Panc1 (cell line): ENCODE results near the gene DIDO1. TPM values are rescaled to one million over a fixed set of nuclear protein-coding genes. Genes with fewer than 3 reads are reported as not detected.

Source experiments
- ATAC-seq: fragments of 200-7000 bp; cut with Tn5 transposase; 2 replicates; pipeline ENCODE4 v1.9.1; 2020; ENCODE audit warnings: mild to moderate bottlenecking, moderate library complexity
- BruUV-seq: library from RNA; stranded (reverse); fragments of 400-500 nt; replicated peaks from 2 replicates; lab custom pipeline; 2021; lab: Mats Ljungman, UMichigan
- CTCF ChIA-PET: fragments of 300-600 bp; sonication (Branson Sonifier 250); formaldehyde crosslinking; loops from one replicate; lab custom pipeline; 2022; ENCODE audit warnings: antibody characterized with exemption; lab: Charles Lee
- POLR2A ChIA-PET: fragments of 300-600 bp; sonication (Branson Sonifier 250); formaldehyde crosslinking; loops from one replicate; lab custom pipeline; 2022; ENCODE audit warnings: antibody characterized with exemption; lab: Charles Lee
- DNase-seq: peaks from one replicate; pipeline ENCODE4 v3.0.0-alpha.2; 2010; ENCODE audit warnings: low read depth, low spot score
- H3K27ac ChIP-seq: 2 replicates; pipeline ENCODE4 v1.5.1; 2011; ENCODE audit warnings: mild to moderate bottlenecking, low read length, inconsistent platforms
- H3K27me3 ChIP-seq: fragments of 200-500 bp; sonication (Bioruptor generic); 2 replicates; pipeline ENCODE4 v1.6.0; 2014; ENCODE audit warnings: low read length, inconsistent platforms; ENCODE audit not compliant: control insufficient read depth, insufficient read depth
- H3K36me3 ChIP-seq: fragments of 200-500 bp; sonication (Bioruptor generic); 2 replicates; pipeline ENCODE4 v1.5.1; 2014; ENCODE audit warnings: inconsistent platforms, mild to moderate bottlenecking, low read length, moderate library complexity; ENCODE audit not compliant: control insufficient read depth, insufficient read depth
- H3K4me1 ChIP-seq: 2 replicates; pipeline ENCODE4 v1.5.1; 2011; ENCODE audit warnings: inconsistent platforms, mild to moderate bottlenecking, low read length, moderate library complexity; ENCODE audit not compliant: control insufficient read depth, insufficient read depth
- H3K4me3 ChIP-seq, 2 experiments: 2 replicates each; pipeline ENCODE4 v1.5.1; 2011 to 2012; ENCODE audit warnings: low read depth in 2 of 2, low read length in 2 of 2, mild to moderate bottlenecking in 2 of 2, inconsistent platforms in 1 of 2, moderate library complexity in 1 of 2
- H3K9me3 ChIP-seq: fragments of 200-500 bp; sonication (Bioruptor generic); 2 replicates; pipeline ENCODE4 v1.5.1; 2014; ENCODE audit warnings: low read depth, mild to moderate bottlenecking, inconsistent platforms, low read length, moderate library complexity; ENCODE audit not compliant: control insufficient read depth, insufficient read depth
- POLR2AphosphoS5 ChIP-seq: IDR thresholded peaks from 2 replicates; pipeline ENCODE4 v1.6.1; 2012; ENCODE audit warnings: mild to moderate bottlenecking, low read depth, low read length, moderate library complexity
- REST ChIP-seq, 2 experiments: IDR thresholded peaks; 2 replicates each; pipeline ENCODE4 v1.6.1; 2011 to 2012; ENCODE audit warnings: low read depth in 2 of 2, control low read depth in 1 of 2, low read length in 1 of 2, mild to moderate bottlenecking in 1 of 2, moderate library complexity in 1 of 2; ENCODE audit not compliant: insufficient read depth in 1 of 2
- SIN3A ChIP-seq: IDR thresholded peaks from 2 replicates; pipeline ENCODE4 v1.6.1; 2012; ENCODE audit warnings: low read depth, mild to moderate bottlenecking, low read length, moderate library complexity, borderline replicate concordance; ENCODE audit not compliant: insufficient read depth
- TCF7L2 ChIP-seq: IDR thresholded peaks from 2 replicates; pipeline ENCODE4 v1.6.1; 2011; ENCODE audit warnings: mild to moderate bottlenecking, low read depth, low read length, inconsistent platforms
- in situ Hi-C: cut with HindIII; loops from 2 replicates; pipeline ENCODE4 v1.10.0; 2016; ENCODE audit warnings: low sequenced_read_pairs, low pct_unique_long_range_greater_than_20kb
- intact Hi-C: fragments of 100-400 bp; cut with micrococcal nuclease; formaldehyde crosslinking; loops from one replicate; pipeline ENCODE4 v1.10.0; 2022; ENCODE audit not compliant: unreplicated experiment
- total RNA-seq: library from RNA; stranded (reverse); gene quantifications from one replicate; pipeline ENCODE4 v1.2.1, GENCODE V29; 2021; ENCODE audit not compliant: unreplicated experiment
- TF ChIP-seq, protein P1 (sequence below): fragments of 450-650 bp; IDR thresholded peaks from 2 replicates; pipeline ENCODE4 v1.5.1; 2017; ENCODE audit warnings: mild to moderate bottlenecking

DIDO1 gene
- total RNA-seq, 1 experiment from 2014 or later: 57.3 TPM

DNA sequence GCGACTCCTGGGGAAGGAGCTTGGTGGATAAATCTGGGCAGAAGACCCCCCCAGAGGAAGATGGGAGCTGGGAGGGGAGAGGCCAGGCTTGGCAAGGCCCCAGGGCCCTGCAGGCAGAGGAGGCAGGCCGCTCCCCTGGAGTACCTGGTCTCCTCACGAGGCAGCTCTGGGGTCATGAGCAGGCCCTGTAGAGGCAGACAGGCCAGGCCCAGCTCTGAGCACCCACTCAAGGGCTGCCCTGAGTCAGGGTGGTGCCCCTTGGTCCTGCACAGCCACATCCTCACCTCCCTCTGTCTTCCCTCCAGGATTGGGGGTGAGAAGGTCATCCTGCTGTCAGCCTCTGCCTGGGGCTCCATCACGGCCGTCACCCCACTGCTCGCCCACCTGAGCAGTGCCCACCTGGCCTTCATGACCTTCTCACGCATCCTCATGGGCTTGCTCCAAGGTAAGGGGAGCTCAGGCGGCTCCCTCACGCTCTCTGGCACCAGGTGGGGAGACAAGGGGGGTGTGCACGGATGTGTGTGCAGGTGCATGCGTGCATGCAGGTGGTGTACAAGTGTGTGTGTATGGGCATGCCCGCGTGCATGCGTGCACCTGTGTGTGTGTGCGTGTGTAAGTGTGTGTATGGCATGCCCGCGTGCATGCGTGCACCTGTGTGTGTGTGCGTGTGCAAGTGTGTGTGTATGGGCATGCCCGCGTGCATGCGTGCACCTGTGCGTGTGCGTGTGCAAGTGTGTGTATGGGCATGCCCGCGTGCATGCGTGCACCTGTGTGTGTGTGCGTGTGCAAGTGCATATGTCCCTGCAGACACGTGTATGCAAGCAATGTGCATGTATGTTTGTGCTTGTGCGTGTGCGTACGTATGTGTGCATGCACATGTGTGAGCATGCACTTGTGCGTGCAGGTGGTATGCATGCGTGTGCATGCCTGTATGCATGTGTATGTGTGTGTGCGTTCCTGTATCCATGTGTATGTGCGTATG lies 31.1 kb upstream of the DIDO1 start:
- DNase-seq (no peak), ATAC-seq (no peak)
- no peaks in the 10 kb centered on the region for H3K36me3 ChIP-seq
- TF ChIP-seq POLR2AphosphoS5 (no peak), SIN3A (no peak), TCF7L2 (no peak), REST (IDR thresholded peaks at IDR 0.05; ENCODE audit: insufficient read depth in 1 of 2, low read depth in 2 of 2, low read length in 1 of 2) (no peak)
- TF ChIP-seq, protein P1, sequence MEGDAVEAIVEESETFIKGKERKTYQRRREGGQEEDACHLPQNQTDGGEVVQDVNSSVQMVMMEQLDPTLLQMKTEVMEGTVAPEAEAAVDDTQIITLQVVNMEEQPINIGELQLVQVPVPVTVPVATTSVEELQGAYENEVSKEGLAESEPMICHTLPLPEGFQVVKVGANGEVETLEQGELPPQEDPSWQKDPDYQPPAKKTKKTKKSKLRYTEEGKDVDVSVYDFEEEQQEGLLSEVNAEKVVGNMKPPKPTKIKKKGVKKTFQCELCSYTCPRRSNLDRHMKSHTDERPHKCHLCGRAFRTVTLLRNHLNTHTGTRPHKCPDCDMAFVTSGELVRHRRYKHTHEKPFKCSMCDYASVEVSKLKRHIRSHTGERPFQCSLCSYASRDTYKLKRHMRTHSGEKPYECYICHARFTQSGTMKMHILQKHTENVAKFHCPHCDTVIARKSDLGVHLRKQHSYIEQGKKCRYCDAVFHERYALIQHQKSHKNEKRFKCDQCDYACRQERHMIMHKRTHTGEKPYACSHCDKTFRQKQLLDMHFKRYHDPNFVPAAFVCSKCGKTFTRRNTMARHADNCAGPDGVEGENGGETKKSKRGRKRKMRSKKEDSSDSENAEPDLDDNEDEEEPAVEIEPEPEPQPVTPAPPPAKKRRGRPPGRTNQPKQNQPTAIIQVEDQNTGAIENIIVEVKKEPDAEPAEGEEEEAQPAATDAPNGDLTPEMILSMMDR: no peak
- POLR2A ChIA-PET: interaction anchor here (0.5 kb wide), 1 partner anchor 241 kb away, joined by 11 read pairs; no protein-coding TSS in a partner anchor
- in situ Hi-C loops (no loop called here), intact Hi-C loops (no loop called here)
- H3K4me1 ChIP-seq: peaks cover 9% of the 10 kb centered on the region; the same call in 1 of the 2 replicates
- no peak overlapping the region for H3K27ac ChIP-seq
- CTCF ChIA-PET: interaction anchor here (0.7 kb wide), 1 partner anchor 66 kb away, joined by 3 read pairs; no protein-coding TSS in a partner anchor
- no TSS peak for BruUV-seq
- no peak overlapping the region for H3K4me3 ChIP-seq
- H3K27me3 ChIP-seq: no peaks in the 10 kb centered on the region
- no peaks in the 10 kb centered on the region for H3K9me3 ChIP-seq

- no peak overlapping the region for H3K4me3 ChIP-seq
- H3K9me3 ChIP-seq: no peaks in the 10 kb centered on the region
- TF ChIP-seq SIN3A (no peak), POLR2AphosphoS5 (no peak), REST (IDR thresholded peaks at IDR 0.05; ENCODE audit: insufficient read depth in 1 of 2, low read depth in 2 of 2, low read length in 1 of 2) (no peak), TCF7L2 (no peak)
- TF ChIP-seq, protein P1: no peak
- intact Hi-C loops (no loop called here), in situ Hi-C loops (no loop called here)
- CTCF ChIA-PET: interaction anchor here (0.7 kb wide), 1 partner anchor 65 kb away, joined by 3 read pairs; no protein-coding TSS in a partner anchor
- peaks cover 9% of the 10 kb centered on the region; the same call in 1 of the 2 replicates for H3K4me1 ChIP-seq
- BruUV-seq: no TSS peak
- H3K36me3 ChIP-seq: no peaks in the 10 kb centered on the region
- H3K27ac ChIP-seq: no peak overlapping the region
- H3K27me3 ChIP-seq: no peaks in the 10 kb centered on the region
- DNase-seq (no peak), ATAC-seq (no peak)
- POLR2A ChIA-PET: no interaction called here
Observed at GRCh38 chr20:62956387-62957135, 30.3 kb upstream of the DIDO1 start.
